ENCODE measurements around the gene KLHDC8A. TPM values are rescaled to one million over a fixed set of nuclear protein-coding genes. Genes with fewer than 3 reads are reported as not detected.
"Not testable (repeated sequence)": the region's sequence is repeated elsewhere in the genome, so short reads cannot be mapped to it uniquely, and the experiment has no call there.

Gene KLHDC8A
- total RNA-seq, 1 donor from 2014 or later, result 1.5 TPM

DNA sequence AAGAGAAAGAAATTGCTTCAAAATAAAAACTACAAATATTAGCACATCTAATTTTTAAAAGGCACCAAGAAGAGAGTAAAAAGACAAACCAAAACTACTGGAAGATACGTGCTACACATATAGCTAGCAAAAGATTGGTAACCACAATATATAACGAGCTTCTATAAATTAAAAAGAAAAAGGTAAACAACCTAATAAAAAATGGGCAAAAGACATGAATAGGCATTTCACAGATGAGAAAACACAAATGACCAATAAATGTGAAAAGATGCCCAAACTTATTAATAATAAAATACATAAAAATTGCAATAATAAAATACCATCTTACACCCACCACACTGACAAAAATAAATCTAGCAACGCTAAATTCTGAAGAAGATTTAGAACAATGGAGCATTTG lies 38.9 kb upstream of the KLHDC8A start:
- TF ChIP-seq, protein P1, sequence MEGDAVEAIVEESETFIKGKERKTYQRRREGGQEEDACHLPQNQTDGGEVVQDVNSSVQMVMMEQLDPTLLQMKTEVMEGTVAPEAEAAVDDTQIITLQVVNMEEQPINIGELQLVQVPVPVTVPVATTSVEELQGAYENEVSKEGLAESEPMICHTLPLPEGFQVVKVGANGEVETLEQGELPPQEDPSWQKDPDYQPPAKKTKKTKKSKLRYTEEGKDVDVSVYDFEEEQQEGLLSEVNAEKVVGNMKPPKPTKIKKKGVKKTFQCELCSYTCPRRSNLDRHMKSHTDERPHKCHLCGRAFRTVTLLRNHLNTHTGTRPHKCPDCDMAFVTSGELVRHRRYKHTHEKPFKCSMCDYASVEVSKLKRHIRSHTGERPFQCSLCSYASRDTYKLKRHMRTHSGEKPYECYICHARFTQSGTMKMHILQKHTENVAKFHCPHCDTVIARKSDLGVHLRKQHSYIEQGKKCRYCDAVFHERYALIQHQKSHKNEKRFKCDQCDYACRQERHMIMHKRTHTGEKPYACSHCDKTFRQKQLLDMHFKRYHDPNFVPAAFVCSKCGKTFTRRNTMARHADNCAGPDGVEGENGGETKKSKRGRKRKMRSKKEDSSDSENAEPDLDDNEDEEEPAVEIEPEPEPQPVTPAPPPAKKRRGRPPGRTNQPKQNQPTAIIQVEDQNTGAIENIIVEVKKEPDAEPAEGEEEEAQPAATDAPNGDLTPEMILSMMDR (IDR thresholded peaks at IDR 0.05; ENCODE audit: unreplicated experiment), result no peak
- no peaks in the 10 kb centered on the region for H3K4me1 Mint-ChIP-seq (ENCODE audit: unreplicated experiment)

DNA sequence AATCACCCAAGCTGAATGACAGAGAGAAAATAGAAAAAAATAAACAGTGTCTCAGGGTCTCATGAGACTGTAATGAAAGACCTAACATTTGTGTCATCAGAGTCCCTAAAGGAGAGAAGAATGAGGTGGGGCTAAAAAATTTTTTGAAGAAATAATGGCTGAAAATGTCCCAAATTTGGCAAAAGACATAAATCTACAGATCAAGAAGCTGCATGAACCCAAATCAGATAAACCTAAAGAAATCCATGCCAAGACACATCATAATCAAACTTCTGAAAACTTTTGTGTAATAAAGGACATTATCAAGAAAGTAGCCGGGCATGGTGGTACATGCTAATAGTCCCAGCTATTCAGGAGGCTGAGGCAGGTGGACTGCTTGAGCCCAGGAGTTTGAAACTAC lies 35.9 kb upstream of the KLHDC8A start:
- TF ChIP-seq, protein P1 (IDR thresholded peaks at IDR 0.05; ENCODE audit: unreplicated experiment), result no peak
- no peaks in the 10 kb centered on the region for H3K4me1 Mint-ChIP-seq (ENCODE audit: unreplicated experiment)
- no peak for DNase-seq (ENCODE audit: low spot score)
- no peaks in the 10 kb centered on the region for H3K27me3 Mint-ChIP-seq (ENCODE audit: unreplicated experiment)
- no peaks in the 10 kb centered on the region for H3K36me3 Mint-ChIP-seq (ENCODE audit: low read depth, unreplicated experiment)
- H3K4me3 Mint-ChIP-seq (ENCODE audit: unreplicated experiment), result no peak overlapping the region
- H3K27ac Mint-ChIP-seq (ENCODE audit: unreplicated experiment), result no peak overlapping the region
- H3K9me3 Mint-ChIP-seq (ENCODE audit: unreplicated experiment), result no peaks in the 10 kb centered on the region

More for the DNA sequence above, 38.9 kb upstream of the KLHDC8A start:
- Mint-ChIP-seq H3K27ac (ENCODE audit: unreplicated experiment) (no peak overlapping the region), H3K36me3 (ENCODE audit: low read depth, unreplicated experiment) (no peaks in the 10 kb centered on the region), H3K9me3 (ENCODE audit: unreplicated experiment) (no peaks in the 10 kb centered on the region), H3K27me3 (ENCODE audit: unreplicated experiment) (peaks cover 3% of the 10 kb centered on the region), H3K4me3 (ENCODE audit: unreplicated experiment) (no peak overlapping the region)
- no peak for DNase-seq (ENCODE audit: low spot score)

DNA sequence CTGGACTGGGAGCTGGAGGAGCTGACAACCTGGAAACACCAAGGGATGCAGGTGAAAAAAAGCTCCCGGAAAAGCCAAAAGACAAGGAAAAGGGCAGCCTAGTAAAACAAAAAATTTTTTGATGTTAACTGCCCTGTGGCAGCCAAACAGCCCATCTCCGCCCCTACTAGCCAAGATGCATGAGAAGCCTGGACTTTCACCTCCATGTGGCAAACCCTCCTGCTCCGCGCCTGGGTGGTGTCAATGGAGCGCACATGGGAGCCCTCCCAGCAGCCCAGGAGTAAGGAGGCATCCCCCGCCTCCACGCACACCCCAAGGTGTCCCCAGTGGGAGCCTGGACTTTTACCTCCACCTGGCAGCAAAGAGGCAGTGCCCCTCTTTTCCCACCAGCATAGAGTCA lies 34.7 kb upstream of the KLHDC8A start:
- Mint-ChIP-seq H3K36me3 (ENCODE audit: low read depth, unreplicated experiment) (no peaks in the 10 kb centered on the region), H3K27me3 (ENCODE audit: unreplicated experiment) (no peaks in the 10 kb centered on the region), H3K4me1 (ENCODE audit: unreplicated experiment) (no peaks in the 10 kb centered on the region), H3K9me3 (ENCODE audit: unreplicated experiment) (no peaks in the 10 kb centered on the region), H3K27ac (ENCODE audit: unreplicated experiment) (no peak overlapping the region), H3K4me3 (ENCODE audit: unreplicated experiment) (no peak overlapping the region)
- DNase-seq (ENCODE audit: low spot score), result no peak
- TF ChIP-seq, protein P1 (IDR thresholded peaks at IDR 0.05; ENCODE audit: unreplicated experiment), result no peak

DNA sequence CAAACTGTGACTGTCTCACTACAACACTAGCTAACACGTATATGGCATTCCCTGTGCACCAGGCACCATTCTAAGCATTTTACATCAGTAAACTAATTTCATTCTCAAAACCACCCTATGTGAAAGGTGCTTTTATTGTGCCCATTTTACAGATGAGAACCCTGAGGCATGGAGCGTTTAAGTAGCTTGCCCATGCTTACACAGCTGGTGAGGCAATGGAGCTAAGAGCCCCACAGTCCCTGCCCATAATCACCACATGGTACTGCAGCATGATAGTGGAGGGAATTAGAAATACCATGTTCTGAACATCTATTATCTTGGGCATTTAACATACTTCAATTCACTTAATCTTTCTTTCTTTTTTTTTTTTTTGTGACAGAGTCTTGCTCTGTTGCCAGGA lies 31.1 kb upstream of the KLHDC8A start:
- no peak for DNase-seq (ENCODE audit: low spot score)

DNA sequence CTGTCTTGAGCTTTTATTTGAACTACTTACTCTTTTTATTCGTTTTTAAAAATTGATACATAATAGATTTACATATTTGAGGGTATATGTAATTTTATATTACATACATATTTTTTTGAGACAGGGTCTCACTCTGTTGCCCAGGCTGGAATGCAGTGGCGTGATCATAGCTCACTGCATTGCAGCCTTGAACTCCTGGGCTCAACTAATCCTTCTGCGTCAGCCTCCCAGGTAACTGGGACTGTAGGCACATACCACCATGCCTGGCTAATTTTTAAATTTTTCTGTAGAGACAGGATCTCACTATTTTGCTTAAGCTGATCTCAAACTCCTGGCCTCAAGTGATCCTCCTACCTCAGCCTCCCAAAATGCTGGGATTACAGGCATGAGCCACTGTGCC lies 26.3 kb upstream of the KLHDC8A start:
- H3K36me3 Mint-ChIP-seq (ENCODE audit: low read depth, unreplicated experiment); H3K9me3 Mint-ChIP-seq (ENCODE audit: unreplicated experiment); H3K27ac Mint-ChIP-seq (ENCODE audit: unreplicated experiment); DNase-seq (ENCODE audit: low spot score); H3K27me3 Mint-ChIP-seq (ENCODE audit: unreplicated experiment); H3K4me1 Mint-ChIP-seq (ENCODE audit: unreplicated experiment); H3K4me3 Mint-ChIP-seq (ENCODE audit: unreplicated experiment): not testable (repeated sequence)

More for the DNA sequence above, 31.1 kb upstream of the KLHDC8A start:
- H3K4me3 Mint-ChIP-seq (ENCODE audit: unreplicated experiment), result no peak overlapping the region
- H3K9me3 Mint-ChIP-seq (ENCODE audit: unreplicated experiment), result no peaks in the 10 kb centered on the region
- TF ChIP-seq, protein P1 (IDR thresholded peaks at IDR 0.05; ENCODE audit: unreplicated experiment), result no peak
- no peaks in the 10 kb centered on the region for H3K4me1 Mint-ChIP-seq (ENCODE audit: unreplicated experiment)
- H3K27me3 Mint-ChIP-seq (ENCODE audit: unreplicated experiment), result no peaks in the 10 kb centered on the region
- no peaks in the 10 kb centered on the region for H3K36me3 Mint-ChIP-seq (ENCODE audit: low read depth, unreplicated experiment)
- H3K27ac Mint-ChIP-seq (ENCODE audit: unreplicated experiment), result no peak overlapping the region

DNA sequence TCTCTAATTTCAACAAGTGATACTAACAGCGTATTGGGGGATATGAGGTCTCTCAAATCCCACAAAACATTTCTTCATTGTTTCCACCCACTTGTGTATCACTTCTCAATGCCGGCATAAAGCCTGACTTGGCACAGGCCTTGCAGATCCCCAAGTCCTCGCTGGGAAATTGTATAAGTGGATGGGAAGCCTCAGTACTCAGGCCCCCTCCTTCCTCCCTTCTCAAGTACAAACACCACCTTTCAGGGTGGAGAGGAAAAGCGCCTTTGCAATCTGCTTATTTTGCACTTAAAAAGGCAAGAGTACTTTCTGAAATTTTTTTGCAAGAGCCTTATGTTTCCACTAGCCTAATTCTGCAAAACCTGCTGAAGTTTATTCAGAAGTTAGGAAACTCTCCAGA lies 25.8 kb upstream of the KLHDC8A start:
- Mint-ChIP-seq H3K9me3 (ENCODE audit: unreplicated experiment) (no peaks in the 10 kb centered on the region), H3K4me3 (ENCODE audit: unreplicated experiment) (no peak overlapping the region), H3K4me1 (ENCODE audit: unreplicated experiment) (no peaks in the 10 kb centered on the region), H3K27ac (ENCODE audit: unreplicated experiment) (no peak overlapping the region), H3K36me3 (ENCODE audit: low read depth, unreplicated experiment) (no peaks in the 10 kb centered on the region), H3K27me3 (ENCODE audit: unreplicated experiment) (peaks cover 2% of the 10 kb centered on the region)
- no peak for DNase-seq (ENCODE audit: low spot score)
- TF ChIP-seq, protein P1 (IDR thresholded peaks at IDR 0.05; ENCODE audit: unreplicated experiment), result no peak

Measured in endothelial cell (in vitro differentiated cells).